GM18499 (cell line): ENCODE measurements around the gene DCTPP1.

Source experiments
- ATAC-seq: cut with Tn5 transposase; IDR thresholded peaks from one replicate; pipeline ENCODE4 v1.9.1; 2021; ENCODE audit warnings: moderate number of reproducible peaks; ENCODE audit not compliant: insufficient read depth, unreplicated experiment

The DCTPP1 gene

GRCh38 chr16:30449116-30449435, 19.2 kb upstream of the DCTPP1 start:
- no peak for ATAC-seq

- ATAC-seq = no peak
Measured at GRCh38 chr16:30447512-30448226, 17.8 kb upstream of the DCTPP1 start.

- ATAC-seq = no peak
Measured at GRCh38 chr16:30446203-30446595, 16.4 kb upstream of the DCTPP1 start.

DNA sequence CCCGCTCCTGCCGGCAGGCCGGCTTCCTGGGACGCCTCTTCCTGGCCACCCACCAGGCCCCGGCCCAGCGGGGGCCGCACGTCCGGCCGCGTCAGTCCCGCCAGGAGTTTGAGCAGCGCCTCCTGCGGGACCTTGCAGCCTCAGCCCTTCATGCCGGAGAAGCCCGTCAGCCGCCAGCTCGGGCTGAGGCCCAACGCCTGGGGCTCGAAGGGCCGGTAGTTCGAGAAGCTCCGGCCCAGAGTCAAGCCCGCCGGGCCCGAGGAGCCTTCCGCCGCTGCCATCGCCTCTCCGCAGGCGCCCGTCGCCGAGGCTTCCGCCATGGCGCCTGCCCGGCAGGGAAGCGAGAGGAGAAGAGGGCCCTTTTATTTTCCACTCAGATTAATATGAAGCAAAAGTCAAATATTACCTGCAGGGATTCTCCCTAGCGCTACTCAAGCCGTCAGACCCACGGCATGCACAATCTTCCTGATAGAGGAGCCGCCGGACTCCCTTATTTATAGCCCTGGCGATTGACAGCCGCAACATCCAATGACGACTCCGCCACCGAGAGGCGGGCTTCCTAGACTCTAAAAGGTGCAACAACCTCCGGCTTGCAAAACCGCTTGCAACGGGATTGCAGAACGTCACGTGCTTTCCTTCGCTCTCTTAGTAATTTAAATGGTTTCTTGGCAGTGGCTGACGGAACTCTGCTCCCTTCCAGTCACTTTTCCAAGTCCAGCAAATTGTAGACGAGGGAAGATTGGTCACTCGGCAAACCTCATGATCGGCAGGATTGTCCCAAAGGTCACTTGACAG, 15.8 kb upstream of the DCTPP1 start, which contains the start of gene SEPHS2:
Gene SEPHS2, minus strand, starts transcription at position 467 of the 795 bp plus-strand sequence. Its CDS starts 147 bp downstream, at position 320.
- ATAC-seq = peak; percentile 80

GRCh38 chr16:30445149-30445407, 15.2 kb upstream of the DCTPP1 start:
- no peak for ATAC-seq

- no peak for ATAC-seq
Measured at GRCh38 chr16:30444231-30445148, 14.7 kb upstream of the DCTPP1 start.

GRCh38 chr16:30443631-30444030, 13.8 kb upstream of the DCTPP1 start:
- no peak for ATAC-seq

DNA sequence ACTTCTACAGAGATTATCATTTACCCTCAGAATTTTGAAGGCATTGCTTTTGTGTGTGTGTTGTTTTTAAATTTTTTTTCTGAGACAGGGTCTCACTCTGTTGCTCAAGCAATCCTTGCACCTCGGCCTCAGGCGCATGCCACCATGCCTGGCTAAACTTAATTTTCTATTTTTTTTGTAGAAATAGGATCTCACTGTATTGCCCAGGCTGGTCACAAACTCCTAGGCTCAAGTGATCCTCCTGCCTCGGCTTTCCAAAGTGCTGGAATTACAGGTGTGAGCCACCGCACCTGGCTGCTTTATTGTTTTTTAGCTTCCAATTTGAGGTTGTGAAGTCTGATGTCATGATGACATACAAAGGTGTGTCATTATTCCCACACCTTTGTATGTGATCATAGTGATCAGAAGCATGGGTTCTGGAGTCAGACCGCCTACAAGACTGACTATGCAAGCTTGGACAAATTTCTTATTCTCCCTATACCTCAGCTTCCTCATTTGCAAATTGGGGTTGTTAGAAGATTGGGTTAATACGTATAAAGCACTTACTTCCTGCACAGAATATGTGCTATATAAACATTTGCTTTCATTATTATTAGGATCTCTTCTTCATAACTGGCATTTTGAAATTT, 10.0 kb upstream of the DCTPP1 start:
- ATAC-seq = no peak

DNA sequence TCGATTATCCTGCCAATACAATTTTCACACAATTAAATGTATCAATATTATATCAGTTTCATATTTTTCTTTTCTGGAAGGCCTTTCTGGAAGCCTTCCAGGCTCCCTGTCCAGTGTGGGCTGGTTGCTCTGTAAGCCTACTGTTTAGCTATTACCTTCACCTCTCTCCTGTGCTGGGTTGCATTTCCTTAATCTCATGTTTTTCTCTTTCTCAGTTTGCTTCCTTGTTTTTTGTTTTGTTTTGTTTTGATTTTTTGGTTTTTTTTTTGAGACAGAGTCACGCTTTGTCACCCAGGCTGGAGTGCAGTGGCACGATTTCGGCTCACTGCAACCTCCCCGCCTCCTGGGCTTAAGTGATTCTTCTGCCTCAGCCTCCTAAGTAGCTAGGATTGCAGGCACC, 9.0 kb upstream of the DCTPP1 start:
- no peak for ATAC-seq

GRCh38 chr16:30437511-30438046, 7.7 kb upstream of the DCTPP1 start:
- ATAC-seq = no peak

DNA sequence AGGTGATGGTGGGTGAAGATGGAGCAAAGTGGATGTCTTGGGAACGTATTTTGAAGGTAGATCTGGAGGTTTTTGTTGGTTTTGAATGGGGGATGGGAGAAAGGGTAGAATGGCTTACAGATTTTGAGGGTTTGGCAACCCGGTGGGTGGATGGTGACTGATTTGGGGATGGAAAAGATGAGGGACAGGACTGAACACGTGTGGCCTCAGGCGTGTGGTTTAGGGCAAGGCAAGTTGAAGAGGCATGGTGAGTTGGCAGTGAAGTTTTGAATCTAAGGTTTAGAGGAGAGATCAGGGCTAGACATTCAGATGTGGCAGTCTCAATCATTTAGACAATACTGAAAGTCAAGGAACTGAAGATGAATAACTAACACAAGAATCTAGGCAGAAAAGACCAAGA, 5.0 kb upstream of the DCTPP1 start:
- ATAC-seq = no peak

DNA sequence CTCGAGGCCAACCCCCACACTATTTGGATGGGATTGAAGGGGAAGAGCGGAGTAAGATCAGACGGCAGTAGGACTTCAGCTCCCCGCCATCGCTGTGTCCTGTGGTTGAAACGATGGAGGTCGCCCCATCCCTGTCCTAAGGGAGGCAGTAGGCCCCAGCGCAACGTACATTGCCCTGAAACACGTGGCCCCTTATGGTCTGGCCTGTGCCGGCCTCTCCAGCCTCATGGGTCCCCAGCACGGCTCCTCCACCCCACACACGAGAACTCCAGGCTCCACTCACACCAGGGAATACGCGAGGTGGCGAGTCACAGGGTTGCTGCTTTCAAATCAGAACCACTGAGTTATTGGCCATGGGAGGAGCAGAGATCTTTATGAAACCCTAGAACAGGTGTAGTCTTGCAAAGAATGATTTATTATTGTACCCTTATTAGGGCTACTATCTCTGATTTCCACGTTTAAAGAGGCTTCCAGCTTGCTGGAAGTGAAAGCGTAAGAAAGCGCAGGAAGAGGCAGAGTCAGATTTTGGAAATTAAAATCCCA, 669 bp upstream of the DCTPP1 start:
- no peak for ATAC-seq

GRCh38 chr16:30429418-30429677, 482 bp downstream of the DCTPP1 start:
- no peak for ATAC-seq

GRCh38 chr16:30428055-30428454, 1.8 kb downstream of the DCTPP1 start:
- ATAC-seq = no peak

- ATAC-seq = no peak
Measured at GRCh38 chr16:30421010-30421409, 8.8 kb downstream of the DCTPP1 start.

DNA sequence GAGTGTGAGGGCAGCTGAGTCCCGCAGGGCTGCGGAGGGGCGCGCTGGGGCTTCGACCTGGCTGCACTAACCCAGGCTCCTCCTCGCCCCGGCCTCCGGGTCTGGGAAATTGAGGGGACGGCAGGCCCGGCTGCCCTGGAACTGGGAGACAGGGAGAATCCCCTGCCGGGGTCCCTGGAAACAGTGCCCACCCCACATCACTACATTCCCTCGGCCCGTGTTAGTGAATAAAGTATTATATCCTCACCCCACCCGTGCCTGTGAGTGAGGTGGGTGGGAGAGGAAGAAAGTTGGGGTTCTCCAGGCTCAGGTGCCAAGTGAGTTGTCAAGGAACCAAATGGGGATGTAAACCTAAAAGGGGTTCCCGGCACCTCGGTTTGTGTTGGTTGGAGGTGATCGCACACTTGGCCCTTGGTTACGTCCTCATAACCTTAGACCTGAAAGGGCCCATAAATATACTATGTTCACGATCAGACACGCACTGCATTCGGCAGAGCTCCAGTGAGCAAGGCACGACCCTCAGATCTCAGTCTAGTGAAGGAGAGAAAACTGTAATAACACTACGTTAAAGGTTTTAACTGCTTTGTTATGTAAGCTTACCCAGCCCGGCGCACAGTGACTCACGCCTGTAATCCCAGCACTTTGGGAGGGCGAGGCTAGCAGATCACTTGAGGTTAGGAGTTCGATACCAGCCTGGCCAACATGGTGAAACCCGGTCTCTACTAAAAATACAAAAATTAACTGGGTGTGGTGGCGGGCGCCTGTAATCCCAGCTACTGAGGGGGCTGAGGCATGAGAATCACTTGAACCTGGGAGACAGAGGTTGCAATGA, 11.3 kb downstream of the DCTPP1 start:
- no peak for ATAC-seq

DNA sequence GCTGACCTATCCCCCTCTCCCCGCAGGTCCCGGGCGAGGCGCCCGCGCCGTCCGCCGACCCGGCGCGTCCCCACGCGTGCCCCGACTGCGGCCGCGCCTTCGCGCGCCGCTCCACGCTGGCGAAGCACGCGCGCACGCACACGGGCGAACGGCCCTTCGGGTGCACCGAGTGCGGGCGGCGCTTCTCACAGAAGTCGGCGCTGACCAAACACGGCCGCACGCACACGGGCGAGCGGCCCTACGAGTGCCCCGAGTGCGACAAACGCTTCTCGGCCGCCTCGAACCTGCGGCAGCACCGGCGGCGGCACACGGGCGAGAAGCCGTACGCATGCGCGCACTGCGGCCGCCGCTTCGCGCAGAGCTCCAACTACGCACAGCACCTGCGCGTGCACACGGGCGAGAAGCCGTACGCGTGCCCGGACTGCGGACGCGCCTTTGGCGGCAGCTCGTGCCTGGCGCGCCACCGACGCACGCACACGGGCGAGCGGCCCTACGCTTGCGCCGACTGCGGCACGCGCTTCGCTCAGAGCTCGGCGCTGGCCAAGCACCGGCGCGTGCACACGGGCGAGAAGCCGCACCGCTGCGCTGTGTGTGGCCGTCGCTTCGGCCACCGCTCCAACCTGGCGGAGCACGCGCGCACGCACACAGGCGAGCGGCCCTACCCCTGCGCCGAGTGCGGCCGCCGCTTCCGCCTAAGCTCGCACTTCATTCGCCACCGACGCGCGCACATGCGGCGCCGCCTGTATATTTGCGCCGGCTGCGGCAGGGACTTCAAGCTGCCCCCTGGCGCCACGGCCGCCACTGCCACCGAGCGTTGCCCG, 12.1 kb downstream of the DCTPP1 start:
- ATAC-seq = peak; percentile 44

- ATAC-seq = no peak
Measured at GRCh38 chr16:30416624-30417528, 13.0 kb downstream of the DCTPP1 start.
